DND-41 (cell line): Measurements from ENCODE around the gene SDCCAG8.

Experiments
- ATAC-seq: fragments of 200-7000 bp; cut with Tn5 transposase; 3 replicates; pipeline ENCODE4 v1.9.1; 2021; ENCODE audit warnings: low read depth; ENCODE audit not compliant: insufficient read depth
- DNase-seq: peaks from one replicate; pipeline ENCODE4 v3.0.0-alpha.2; 2020
- H2AFZ ChIP-seq: 2 replicates; pipeline ENCODE4 v1.6.0; 2012; ENCODE audit warnings: low read depth, low read length
- H3K27ac ChIP-seq: 2 replicates; pipeline ENCODE4 v1.5.1; 2012; ENCODE audit warnings: low read length, inconsistent platforms
- H3K27me3 ChIP-seq: fragments of 200-600 bp; sonication (generic); 2 replicates; pipeline ENCODE4 v1.6.0; 2012; ENCODE audit warnings: low read length, mild to moderate bottlenecking, inconsistent platforms; ENCODE audit not compliant: insufficient read depth, poor library complexity
- H3K36me3 ChIP-seq: 2 replicates; pipeline ENCODE4 v1.5.1; 2012; ENCODE audit warnings: low read length, inconsistent platforms; ENCODE audit not compliant: insufficient read depth
- H3K4me1 ChIP-seq: 2 replicates; pipeline ENCODE4 v1.5.1; 2012; ENCODE audit warnings: mild to moderate bottlenecking, low read length; ENCODE audit not compliant: insufficient read depth
- H3K4me2 ChIP-seq: 2 replicates; pipeline ENCODE4 v1.6.0; 2012; ENCODE audit warnings: mild to moderate bottlenecking, moderate library complexity, low read length, inconsistent platforms; ENCODE audit not compliant: insufficient read depth
- H3K4me3 ChIP-seq, 2 experiments: fragments of 200-600 bp in 1 of 2; shearing (Covaris generic) in 1 of 2; 2 replicates each; pipeline ENCODE4 v1.5.1; 2012 to 2016; ENCODE audit warnings: inconsistent platforms in 2 of 2, low read length in 2 of 2, mild to moderate bottlenecking in 2 of 2, low read depth in 1 of 2, moderate library complexity in 1 of 2
- H3K79me2 ChIP-seq: 2 replicates; pipeline ENCODE4 v1.6.0; 2012; ENCODE audit warnings: low read length, inconsistent platforms; ENCODE audit not compliant: insufficient read depth
- H3K9ac ChIP-seq: 2 replicates; pipeline ENCODE4 v1.6.0; 2012; ENCODE audit warnings: low read depth, mild to moderate bottlenecking, inconsistent platforms, low read length, moderate library complexity
- H3K9me3 ChIP-seq: 2 replicates; pipeline ENCODE4 v1.5.1; 2012; ENCODE audit warnings: low read length, moderate library complexity, mild to moderate bottlenecking, inconsistent platforms; ENCODE audit not compliant: insufficient read depth, severe bottlenecking
- H4K20me1 ChIP-seq: 2 replicates; pipeline ENCODE4 v1.6.0; 2012; ENCODE audit warnings: low read length; ENCODE audit not compliant: insufficient read depth
- EZH2 ChIP-seq: IDR thresholded peaks from 3 replicates; pipeline ENCODE4 v1.6.1; 2012; ENCODE audit warnings: borderline replicate concordance, low read depth, mild to moderate bottlenecking, moderate library complexity, low read length, inconsistent platforms; ENCODE audit not compliant: severe bottlenecking
- TF ChIP-seq, protein P1 (sequence below): IDR thresholded peaks from 2 replicates; pipeline ENCODE4 v1.5.1; 2012; ENCODE audit warnings: borderline replicate concordance, low read length, moderate library complexity, mild to moderate bottlenecking; ENCODE audit not compliant: poor library complexity, severe bottlenecking; ENCODE audit errors: extremely low read depth

Gene SDCCAG8

GRCh38 chr1:243542739-243543415, 287.0 kb downstream of the SDCCAG8 start:
- Histone ChIP-seq H3K36me3 (peaks cover 11% of the 10 kb centered on the region; the same call in 1 of the 2 replicates), H4K20me1 (no peaks in the 10 kb centered on the region), H3K27me3 (no peaks in the 10 kb centered on the region), H3K4me2 (no peak overlapping the region), H3K27ac (no peak overlapping the region), H3K4me1 (no peaks in the 10 kb centered on the region), H2AFZ (no peak overlapping the region), H3K9me3 (no peaks in the 10 kb centered on the region), H3K9ac (no peak overlapping the region), H3K4me3 (no peak overlapping the region), H3K79me2 (no peaks in the 10 kb centered on the region)
- TF ChIP-seq EZH2: no peak
- TF ChIP-seq, protein P1, sequence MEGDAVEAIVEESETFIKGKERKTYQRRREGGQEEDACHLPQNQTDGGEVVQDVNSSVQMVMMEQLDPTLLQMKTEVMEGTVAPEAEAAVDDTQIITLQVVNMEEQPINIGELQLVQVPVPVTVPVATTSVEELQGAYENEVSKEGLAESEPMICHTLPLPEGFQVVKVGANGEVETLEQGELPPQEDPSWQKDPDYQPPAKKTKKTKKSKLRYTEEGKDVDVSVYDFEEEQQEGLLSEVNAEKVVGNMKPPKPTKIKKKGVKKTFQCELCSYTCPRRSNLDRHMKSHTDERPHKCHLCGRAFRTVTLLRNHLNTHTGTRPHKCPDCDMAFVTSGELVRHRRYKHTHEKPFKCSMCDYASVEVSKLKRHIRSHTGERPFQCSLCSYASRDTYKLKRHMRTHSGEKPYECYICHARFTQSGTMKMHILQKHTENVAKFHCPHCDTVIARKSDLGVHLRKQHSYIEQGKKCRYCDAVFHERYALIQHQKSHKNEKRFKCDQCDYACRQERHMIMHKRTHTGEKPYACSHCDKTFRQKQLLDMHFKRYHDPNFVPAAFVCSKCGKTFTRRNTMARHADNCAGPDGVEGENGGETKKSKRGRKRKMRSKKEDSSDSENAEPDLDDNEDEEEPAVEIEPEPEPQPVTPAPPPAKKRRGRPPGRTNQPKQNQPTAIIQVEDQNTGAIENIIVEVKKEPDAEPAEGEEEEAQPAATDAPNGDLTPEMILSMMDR: no peak
- DNase-seq: no peak
- ATAC-seq: no peak

DNA sequence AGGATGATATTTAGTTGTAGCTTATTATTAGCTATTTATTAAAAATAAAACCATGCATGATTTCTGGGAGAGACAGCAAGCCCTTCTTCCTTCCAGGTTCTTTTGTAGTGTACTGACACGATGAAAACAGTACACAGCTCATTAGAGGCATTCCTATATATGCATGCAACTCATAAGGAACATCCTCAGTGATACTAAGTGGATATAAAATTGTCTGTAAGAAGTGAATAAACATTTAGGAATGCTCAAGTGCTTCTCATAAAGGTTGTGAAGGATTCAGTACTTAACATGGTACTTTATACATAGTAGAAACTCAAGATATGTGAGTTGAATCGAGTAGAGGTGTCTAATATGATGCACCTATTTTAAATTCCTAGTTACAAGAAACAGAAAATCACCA, 287.7 kb downstream of the SDCCAG8 start:
- no peaks in the 10 kb centered on the region for H3K9me3 ChIP-seq
- no peak overlapping the region for H3K9ac ChIP-seq
- peaks cover 13% of the 10 kb centered on the region; the same call in 1 of the 2 replicates for H3K36me3 ChIP-seq
- H3K4me1 ChIP-seq: no peaks in the 10 kb centered on the region
- no peaks in the 10 kb centered on the region for H3K27me3 ChIP-seq
- no peak overlapping the region for H3K4me3 ChIP-seq
- no peaks in the 10 kb centered on the region for H3K79me2 ChIP-seq
- DNase-seq (no peak), ATAC-seq (no peak)
- H3K27ac ChIP-seq: no peak overlapping the region
- TF ChIP-seq, protein P1: no peak
- H4K20me1 ChIP-seq: no peaks in the 10 kb centered on the region
- no peak overlapping the region for H3K4me2 ChIP-seq
- no peak overlapping the region for H2AFZ ChIP-seq

GRCh38 chr1:243546457-243546856, 290.6 kb downstream of the SDCCAG8 start:
- Histone ChIP-seq H3K79me2 (no peaks in the 10 kb centered on the region), H4K20me1 (no peaks in the 10 kb centered on the region), H3K9me3 (no peaks in the 10 kb centered on the region), H3K9ac (no peak overlapping the region), H3K27ac (no peak overlapping the region), H3K4me3 (no peak overlapping the region), H3K4me2 (no peak overlapping the region), H3K36me3 (peaks cover 9% of the 10 kb centered on the region; the same call in 1 of the 2 replicates), H3K4me1 (no peaks in the 10 kb centered on the region), H3K27me3 (no peaks in the 10 kb centered on the region), H2AFZ (no peak overlapping the region)
- no peak for TF ChIP-seq EZH2
- TF ChIP-seq, protein P1: no peak
- DNase-seq (no peak), ATAC-seq (no peak)

DNA sequence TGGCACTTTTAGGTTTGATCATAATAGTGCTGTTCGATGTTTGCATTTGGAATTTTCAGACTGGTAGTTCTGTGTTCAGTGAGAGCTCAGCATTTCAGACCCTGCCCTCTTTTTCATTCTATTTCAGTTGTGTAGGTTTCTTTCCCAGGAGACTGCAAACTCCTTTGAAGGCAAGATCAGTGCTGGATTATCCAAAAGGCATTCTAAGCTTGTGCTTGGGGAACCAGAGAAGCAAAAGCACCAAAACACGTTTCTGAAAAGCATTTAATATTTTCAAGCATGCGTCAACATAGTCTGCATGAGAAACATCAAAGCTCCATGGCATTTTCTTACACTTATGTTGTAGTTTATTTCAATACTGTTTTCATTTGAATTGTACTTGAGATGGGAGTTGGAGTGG, 292.1 kb downstream of the SDCCAG8 start:
- no peak for TF ChIP-seq EZH2
- TF ChIP-seq, protein P1: no peak
- no peak overlapping the region for H3K4me3 ChIP-seq
- H3K36me3 ChIP-seq: peaks cover 9% of the 10 kb centered on the region; the same call in 1 of the 2 replicates
- DNase-seq (no peak), ATAC-seq (no peak)
- no peaks in the 10 kb centered on the region for H3K79me2 ChIP-seq
- no peak overlapping the region for H2AFZ ChIP-seq
- H3K27ac ChIP-seq: no peak overlapping the region
- no peak overlapping the region for H3K4me2 ChIP-seq
- H3K9ac ChIP-seq: no peak overlapping the region
- no peaks in the 10 kb centered on the region for H3K9me3 ChIP-seq
- no peaks in the 10 kb centered on the region for H3K27me3 ChIP-seq
- H3K4me1 ChIP-seq: no peaks in the 10 kb centered on the region
- no peaks in the 10 kb centered on the region for H4K20me1 ChIP-seq
